Stimulated activated CD4-positive, alpha-beta T cell treated with anti-CD3 and anti-CD28 coated beads, Interleukin-2, amount 100 ng/mL, for 24 hours (primary cell): ENCODE measurements around the gene HDGFL1.

Experiments
- DNase-seq, 2 donors: peaks; one replicate each; pipeline ENCODE4 v3.0.0-alpha.2; 2020

The HDGFL1 gene

GRCh38 chr6:22593895-22594294 lies 24.5 kb downstream of the HDGFL1 start:
- DNase-seq: no peak

DNA sequence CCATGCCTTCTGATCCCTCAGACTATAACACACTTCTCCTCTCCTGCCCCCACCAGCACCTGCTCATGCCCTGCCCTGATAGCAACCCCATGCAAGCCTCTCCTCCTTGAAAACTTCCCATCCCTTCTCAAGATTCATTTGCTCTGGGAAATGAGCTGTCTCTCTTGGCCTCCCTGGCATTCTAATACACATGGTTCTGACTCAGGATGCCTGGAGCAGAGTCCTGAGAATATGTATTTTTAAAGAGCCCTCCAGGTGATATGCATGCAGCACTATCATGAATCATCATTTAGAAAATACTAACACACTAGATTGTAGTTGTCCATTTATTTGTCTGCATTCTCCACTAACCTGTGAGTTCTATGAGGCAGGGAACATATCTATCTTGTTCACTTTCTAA lies 26.6 kb downstream of the HDGFL1 start:
- DNase-seq: no peak

- no peak for DNase-seq
Measured at GRCh38 chr6:22598339-22598738, 29.0 kb downstream of the HDGFL1 start.

DNA sequence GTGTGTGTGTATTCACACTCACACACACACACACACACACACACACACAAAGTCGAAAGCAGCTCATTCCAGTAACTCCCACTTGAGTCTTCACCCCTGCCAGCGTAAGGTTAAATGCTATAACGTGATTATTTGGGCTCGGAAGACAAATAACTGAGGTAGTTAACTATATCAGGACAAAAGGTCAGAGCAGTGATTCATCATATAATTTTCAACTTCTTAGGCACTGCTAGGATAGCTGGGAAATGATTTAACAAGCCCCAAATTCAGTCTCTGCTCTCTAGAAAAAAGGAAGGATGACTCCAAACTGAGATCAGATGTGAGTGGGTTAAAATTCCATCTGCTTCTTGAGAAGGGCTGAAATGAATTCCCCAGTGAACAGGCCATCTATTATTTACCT lies 30.7 kb downstream of the HDGFL1 start:
- DNase-seq: no peak

- DNase-seq: no peak
Measured at GRCh38 chr6:22601984-22602383, 32.6 kb downstream of the HDGFL1 start.

DNA sequence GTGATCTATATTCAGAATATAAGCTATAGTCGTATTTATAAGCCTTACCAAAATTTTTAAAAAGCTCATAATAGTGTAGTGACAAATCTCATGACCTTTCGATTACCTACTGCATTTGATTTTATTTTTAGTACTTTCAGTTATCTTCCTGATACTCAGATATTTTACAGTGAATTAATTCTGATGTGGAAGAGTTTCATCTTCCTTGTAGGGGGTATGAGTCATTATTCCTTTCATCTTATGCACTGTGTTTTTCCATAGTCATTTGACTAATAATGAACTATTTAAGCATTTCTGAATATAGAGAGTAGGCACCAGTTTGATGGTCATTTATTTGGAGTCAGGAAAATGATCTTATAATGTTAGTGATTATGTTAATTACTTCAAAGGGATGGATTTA lies 36.4 kb downstream of the HDGFL1 start:
- DNase-seq: no peak

DNA sequence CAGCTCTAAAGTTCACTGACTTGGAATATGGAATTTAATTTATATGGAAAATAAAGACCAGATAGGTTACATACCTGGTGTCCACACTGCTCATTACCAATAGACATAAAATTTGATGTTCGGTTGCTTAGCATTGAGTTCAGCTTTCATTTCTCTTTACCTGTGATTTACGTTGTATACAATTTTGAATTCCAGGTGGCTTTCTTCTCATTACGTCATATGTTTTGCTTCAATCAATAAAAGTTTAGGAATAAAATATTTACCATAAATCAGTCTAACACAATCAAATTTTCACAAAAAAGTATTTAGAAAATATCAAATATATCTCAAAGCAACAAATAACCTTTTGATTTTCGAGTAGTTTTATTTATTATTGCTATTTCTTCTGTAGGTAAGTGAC lies 40.8 kb downstream of the HDGFL1 start:
- no peak for DNase-seq

DNA sequence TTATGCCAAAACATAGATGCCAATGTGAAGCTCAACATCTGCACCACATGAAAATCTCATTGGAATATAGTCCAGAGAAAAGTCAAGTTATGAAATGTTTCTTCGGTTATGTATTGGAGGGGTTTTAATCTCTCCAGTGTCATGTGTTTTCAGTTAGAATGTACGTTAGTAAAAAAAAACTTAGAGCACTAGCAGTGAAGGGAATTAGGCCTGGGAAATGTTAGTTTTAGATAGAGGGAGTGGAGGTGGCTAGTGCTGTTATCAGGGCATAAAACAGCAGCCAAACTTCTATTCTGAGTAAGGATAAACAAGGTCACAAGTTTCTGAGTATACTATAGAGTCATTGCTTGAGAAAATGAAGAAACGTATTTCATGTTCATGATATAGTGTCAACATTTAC lies 42.9 kb downstream of the HDGFL1 start:
- no peak for DNase-seq

- no peak for DNase-seq
Measured at GRCh38 chr6:22613051-22613450, 43.7 kb downstream of the HDGFL1 start.

DNA sequence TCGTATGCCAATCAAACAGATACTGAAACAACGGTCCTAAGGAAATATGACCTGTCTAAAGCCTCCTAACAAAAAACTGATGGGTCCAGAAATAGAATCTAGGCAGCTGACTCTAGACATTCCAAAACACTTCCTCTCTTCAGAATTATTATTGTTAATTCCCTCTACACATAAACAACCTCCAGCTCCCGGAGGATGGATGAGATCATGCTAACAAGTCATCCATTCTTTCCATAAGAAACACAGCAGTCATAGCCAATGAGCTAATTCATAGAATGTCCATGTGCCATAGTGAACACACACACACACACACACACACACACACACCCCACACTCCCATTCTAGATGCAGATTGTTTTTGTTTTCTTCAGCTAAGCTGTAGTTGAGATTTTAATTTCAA lies 44.3 kb downstream of the HDGFL1 start:
- no peak for DNase-seq

GRCh38 chr6:22614547-22614946 lies 45.2 kb downstream of the HDGFL1 start:
- no peak for DNase-seq

- no peak for DNase-seq
Measured at GRCh38 chr6:22621028-22621427, 51.7 kb downstream of the HDGFL1 start.
